Measurements from ENCODE around the gene ITPK1.

GRCh38 chr14:92950193-92950540 is 165.6 kb downstream of the ITPK1 start:
- no peak for TF ChIP-seq CTCF (IDR thresholded peaks at IDR 0.05; ENCODE audit: low read length)
- TF ChIP-seq EZH2 (optimal IDR thresholded peaks at IDR 0.05; ENCODE audit: low read depth, low read length), result no peak
